Uterus (tissue), 2 donors: ENCODE results near the gene C4BPB.

Experiments used
- CTCF ChIP-seq, 4 experiments: fragments of 200-600 bp in 2 of 4; fragments of 450-650 bp in 2 of 4; sonication (generic) in 2 of 4; IDR thresholded peaks; one replicate each; pipeline ENCODE4 v1.5.1; 2016 to 2019; ENCODE audit warnings: antibody characterized with exemption in 4 of 4, mild to moderate bottlenecking in 2 of 4, moderate library complexity in 1 of 4
- POLR2A ChIP-seq, 2 donors: fragments of 450-650 bp; IDR thresholded peaks; one replicate each; pipeline ENCODE4 v1.6.1; 2016; ENCODE audit warnings: antibody characterized with exemption in 2 of 2, mild to moderate bottlenecking in 1 of 2, moderate library complexity in 1 of 2

- TF ChIP-seq CTCF (IDR thresholded peaks at IDR 0.05) (no peak), POLR2A (IDR thresholded peaks at IDR 0.05) (no peak)
These were observed 37.3 kb upstream of the C4BPB start, which contains the start of gene YOD1 for GRCh38 chr1:207051191-207051943.
